ENCODE results near the gene IFNL2. TPM values are rescaled to one million over a fixed set of nuclear protein-coding genes. Genes with fewer than 3 reads are reported as not detected.

The IFNL2 gene
- total RNA-seq, 4 donors from 2014 or later: not detected

DNA sequence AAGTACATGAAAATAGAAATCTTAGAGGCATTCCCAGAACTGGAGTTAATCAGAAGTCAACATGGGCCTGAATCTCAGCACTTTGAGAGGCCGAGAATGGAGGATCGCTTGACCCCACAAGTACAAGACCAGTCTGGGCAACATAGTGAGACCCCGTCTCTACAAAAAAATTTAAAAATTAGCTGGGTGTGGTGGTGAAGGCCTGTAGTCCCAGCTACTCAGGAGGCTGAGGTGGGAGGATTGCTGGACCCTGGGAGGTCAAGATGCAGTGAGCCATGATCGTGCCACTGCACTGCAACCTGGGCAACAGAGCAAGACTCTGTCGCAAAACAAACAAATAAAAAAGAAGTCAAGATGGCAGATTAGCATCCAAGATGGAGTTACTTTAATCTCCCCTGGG, 8.5 kb downstream of the IFNL2 start:
- no peak overlapping the region for H3K27ac ChIP-seq
- ATAC-seq (no peak), DNase-seq (no peak)
- intact Hi-C loops (cut with DNase I; ENCODE audit: low total_unique reads): no loop called here
- no peaks in the 10 kb centered on the region for H3K9me3 ChIP-seq
- peaks cover 0 to 7% (median 0%) of the 10 kb centered on the region in 3 donors for H3K27me3 ChIP-seq
- H3K4me1 ChIP-seq: no peaks in the 10 kb centered on the region
- TF ChIP-seq POLR2A (IDR thresholded peaks at IDR 0.05): no peak
- TF ChIP-seq CTCF (IDR thresholded peaks at IDR 0.05 in 4 of 5, conservative IDR thresholded peaks at IDR 0.05 in 1 of 5): no peak
- H3K4me3 ChIP-seq: no peak overlapping the region
- H3K36me3 ChIP-seq: no peaks in the 10 kb centered on the region
- in situ Hi-C loops (cut with MboI; ENCODE audit: low sequenced_read_pairs in 4 of 4): no loop called here

DNA sequence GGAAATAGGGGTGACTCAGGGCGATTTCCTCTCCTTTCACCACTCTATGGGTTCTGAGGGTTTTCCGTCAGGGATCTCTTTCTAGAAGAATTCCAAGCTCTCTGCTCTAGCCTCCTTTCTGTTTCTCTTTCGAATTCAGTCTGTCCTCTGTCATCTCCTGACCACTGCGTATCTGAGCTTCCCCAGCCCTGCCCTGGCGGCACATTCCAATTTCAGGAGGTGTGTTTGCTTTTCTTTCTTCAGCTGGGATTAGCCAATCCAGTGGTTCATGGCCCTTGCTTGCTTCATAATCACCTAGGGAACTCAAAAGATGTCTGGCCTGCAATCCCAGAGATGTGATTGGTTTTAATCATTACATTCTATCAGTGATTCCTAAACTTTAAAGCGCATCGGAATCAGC, 9.4 kb downstream of the IFNL2 start:
- ATAC-seq: no peak
- Histone ChIP-seq H3K27ac (no peak overlapping the region), H3K36me3 (no peaks in the 10 kb centered on the region), H3K27me3 (peaks cover 0 to 7% (median 0%) of the 10 kb centered on the region in 3 donors), H3K4me3 (no peak overlapping the region), H3K4me1 (no peaks in the 10 kb centered on the region), H3K9me3 (no peaks in the 10 kb centered on the region)
- DNase-seq: no peak
- intact Hi-C loops (cut with DNase I; ENCODE audit: low total_unique reads) (no loop called here), in situ Hi-C loops (cut with MboI; ENCODE audit: low sequenced_read_pairs in 4 of 4) (no loop called here)
- TF ChIP-seq CTCF (IDR thresholded peaks at IDR 0.05 in 4 of 5, conservative IDR thresholded peaks at IDR 0.05 in 1 of 5): no peak

DNA sequence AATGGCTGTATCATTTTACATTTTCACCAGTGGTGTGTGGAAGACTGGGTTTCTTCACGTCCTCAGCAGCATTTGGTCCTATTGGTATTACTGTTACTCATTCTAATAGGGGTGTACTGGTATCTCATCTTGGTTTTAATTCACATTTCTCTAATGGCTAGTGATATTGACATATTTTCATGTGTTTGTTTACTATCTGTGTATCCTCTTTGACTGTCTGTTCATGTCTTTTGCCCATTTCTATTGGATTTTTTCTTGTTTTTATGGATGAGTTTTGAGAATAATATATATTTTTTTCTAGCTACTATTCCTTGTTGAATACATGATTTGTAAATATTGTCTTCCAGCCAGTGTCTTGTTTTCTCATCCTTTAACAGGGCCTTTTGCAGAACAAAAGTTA, 13.8 kb downstream of the IFNL2 start:
- H3K36me3 ChIP-seq: no peaks in the 10 kb centered on the region
- in situ Hi-C loops (cut with MboI; ENCODE audit: low sequenced_read_pairs in 4 of 4) (no loop called here), intact Hi-C loops (cut with DNase I; ENCODE audit: low total_unique reads) (no loop called here)
- TF ChIP-seq CTCF (IDR thresholded peaks at IDR 0.05 in 4 of 5, conservative IDR thresholded peaks at IDR 0.05 in 1 of 5): no peak
- TF ChIP-seq POLR2A (IDR thresholded peaks at IDR 0.05): no peak
- H3K27me3 ChIP-seq: peaks cover 0 to 7% (median 0%) of the 10 kb centered on the region in 3 donors
- ATAC-seq: no peak
- no peak overlapping the region for H3K27ac ChIP-seq
- H3K4me1 ChIP-seq: no peaks in the 10 kb centered on the region
- H3K9me3 ChIP-seq: peaks cover 0 to 12% (median 0%) of the 10 kb centered on the region in 3 donors
- H3K4me3 ChIP-seq: no peak overlapping the region
- no peak for DNase-seq

DNA sequence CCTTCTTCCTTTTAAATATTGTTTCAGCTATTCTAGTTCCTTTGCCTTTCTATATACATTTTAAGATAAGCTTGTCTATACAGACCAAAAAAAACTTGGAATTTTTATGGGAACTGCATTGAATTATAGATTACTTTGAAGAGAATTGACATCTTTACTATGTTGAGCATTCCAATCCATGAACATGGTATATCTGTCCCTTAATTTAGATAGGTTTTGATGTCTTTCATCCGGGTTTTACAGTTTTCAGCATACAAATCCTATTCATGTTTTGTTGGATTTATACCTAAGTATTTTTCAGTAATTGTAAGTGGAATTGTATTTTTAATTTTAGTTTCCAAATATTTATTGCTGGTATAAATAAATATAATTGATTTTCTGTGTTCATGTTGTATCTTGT, 15.8 kb downstream of the IFNL2 start:
- no peak for DNase-seq
- intact Hi-C loops (cut with DNase I; ENCODE audit: low total_unique reads) (no loop called here), in situ Hi-C loops (cut with MboI; ENCODE audit: low sequenced_read_pairs in 4 of 4) (no loop called here)
- no peaks in the 10 kb centered on the region for H3K36me3 ChIP-seq
- TF ChIP-seq CTCF (IDR thresholded peaks at IDR 0.05 in 4 of 5, conservative IDR thresholded peaks at IDR 0.05 in 1 of 5) (no peak), POLR2A (IDR thresholded peaks at IDR 0.05) (no peak)
- H3K9me3 ChIP-seq: peaks cover 0 to 12% (median 0%) of the 10 kb centered on the region in 3 donors
- H3K4me3 ChIP-seq: no peak overlapping the region
- no peaks in the 10 kb centered on the region for H3K27me3 ChIP-seq
- no peak overlapping the region for H3K27ac ChIP-seq
- ATAC-seq: no peak
- H3K4me1 ChIP-seq: no peaks in the 10 kb centered on the region

GRCh38 chr19:39293394-39293793, 25.2 kb downstream of the IFNL2 start:
- ATAC-seq: no peak
- no peak for DNase-seq
- H3K9me3 ChIP-seq: no peaks in the 10 kb centered on the region
- no peaks in the 10 kb centered on the region for H3K4me1 ChIP-seq
- TF ChIP-seq CTCF (IDR thresholded peaks at IDR 0.05 in 4 of 5, conservative IDR thresholded peaks at IDR 0.05 in 1 of 5): no peak
- no peak for TF ChIP-seq POLR2A (IDR thresholded peaks at IDR 0.05)
- in situ Hi-C loops (cut with MboI; ENCODE audit: low sequenced_read_pairs in 4 of 4) (no loop called here), intact Hi-C loops (cut with DNase I; ENCODE audit: low total_unique reads) (no loop called here)
- H3K36me3 ChIP-seq: no peaks in the 10 kb centered on the region
- H3K27me3 ChIP-seq: peaks cover 0 to 5% (median 2%) of the 10 kb centered on the region in 3 donors
- H3K27ac ChIP-seq: no peak overlapping the region
- H3K4me3 ChIP-seq: no peak overlapping the region
